Pulmonary artery endothelial cell (primary cell): ENCODE data around the gene FRMD4B. TPM values are rescaled to one million over a fixed set of nuclear protein-coding genes. Genes with fewer than 3 reads are reported as not detected.

ENCODE experiments used
- DNase-seq: peaks from one replicate; pipeline ENCODE4 v3.0.0-alpha.2; 2011; ENCODE audit warnings: low read depth, low spot score
- total RNA-seq: library from RNA; depleted of rRNA; stranded (reverse); fragments of >200 nt; gene quantifications from 2 replicates; pipeline ENCODE4 v1.2.3, GENCODE V29; 2014

The FRMD4B gene
- total RNA-seq, 1 donor from 2014 or later = 96.7 TPM

- no peak for DNase-seq
Measured at GRCh38 chr3:69129531-69129930, 256.4 kb downstream of the FRMD4B start.

GRCh38 chr3:69128509-69128908 lies 257.4 kb downstream of the FRMD4B start:
- DNase-seq = no peak

- no peak for DNase-seq
Measured at GRCh38 chr3:69126999-69127398, 258.9 kb downstream of the FRMD4B start.

GRCh38 chr3:69126216-69126615 lies 259.7 kb downstream of the FRMD4B start:
- DNase-seq = no peak

GRCh38 chr3:69122403-69122802 lies 263.5 kb downstream of the FRMD4B start, which contains the start of gene LMOD3:
LMOD3 (minus strand) TSS chr3:69122595; CDS start chr3:69122386, 209 bp downstream.
- DNase-seq = no peak

- no peak for DNase-seq
Measured at GRCh38 chr3:69121950-69122349, 263.9 kb downstream of the FRMD4B start.

- DNase-seq = no peak
Measured at GRCh38 chr3:69121513-69121912, 264.4 kb downstream of the FRMD4B start.

GRCh38 chr3:69120879-69121464 lies 264.9 kb downstream of the FRMD4B start:
- peak; percentile 47 for DNase-seq
